GF-D8 (cell line): ENCODE results near the gene GPRC5C.

Source experiments
- DNase-seq: peaks from one replicate; lab custom pipeline; 2025; lab: John Stamatoyannopoulos, UW

Gene GPRC5C

GRCh38 chr17:74407384-74407783, 24.5 kb upstream of the GPRC5C start:
- DNase-seq: no peak

GRCh38 chr17:74408262-74408661, 23.6 kb upstream of the GPRC5C start:
- DNase-seq: no peak

- no peak for DNase-seq
Observed at GRCh38 chr17:74408815-74409214, 23.1 kb upstream of the GPRC5C start.

GRCh38 chr17:74410001-74410443, 21.9 kb upstream of the GPRC5C start:
- DNase-seq: no peak

- no peak for DNase-seq
Observed at GRCh38 chr17:74412581-74412980, 19.3 kb upstream of the GPRC5C start.

- DNase-seq: no peak
Observed at GRCh38 chr17:74413491-74413890, 18.4 kb upstream of the GPRC5C start.

- DNase-seq: no peak
Observed at GRCh38 chr17:74414510-74414909, 17.4 kb upstream of the GPRC5C start.

GRCh38 chr17:74415608-74416396, 16.1 kb upstream of the GPRC5C start:
- DNase-seq: no peak

- no peak for DNase-seq
Observed at GRCh38 chr17:74417178-74418045, 14.5 kb upstream of the GPRC5C start.

GRCh38 chr17:74419928-74420411, 11.9 kb upstream of the GPRC5C start:
- DNase-seq: no peak

GRCh38 chr17:74424117-74424516, 7.8 kb upstream of the GPRC5C start:
- DNase-seq: no peak

- no peak for DNase-seq
Observed at GRCh38 chr17:74424657-74425056, 7.2 kb upstream of the GPRC5C start.

GRCh38 chr17:74426551-74427047, 5.3 kb upstream of the GPRC5C start:
- no peak for DNase-seq

GRCh38 chr17:74427048-74427762, 4.7 kb upstream of the GPRC5C start:
- DNase-seq: no peak

- no peak for DNase-seq
Observed at GRCh38 chr17:74427763-74428153, 4.1 kb upstream of the GPRC5C start.

GRCh38 chr17:74429604-74430384, 2.1 kb upstream of the GPRC5C start:
- DNase-seq: no peak

GRCh38 chr17:74430385-74430705, 1.5 kb upstream of the GPRC5C start:
- DNase-seq: no peak

- DNase-seq: no peak
Observed at GRCh38 chr17:74430706-74431567, 951 bp upstream of the GPRC5C start.

- DNase-seq: no peak
Observed at GRCh38 chr17:74432424-74432690, 469 bp downstream of the GPRC5C start.

GRCh38 chr17:74432766-74433391, 991 bp downstream of the GPRC5C start:
- DNase-seq: no peak
